NT2/D1 (cell line): Measurements from ENCODE around the gene ZFAND6.

Experiments
- DNase-seq: peaks from one replicate; pipeline ENCODE4 v3.0.0-alpha.2; 2011; ENCODE audit warnings: low read depth, low spot score
- H3K27me3 ChIP-seq: 2 replicates; pipeline ENCODE4 v1.6.0; 2011; ENCODE audit warnings: mild to moderate bottlenecking; ENCODE audit not compliant: insufficient read length, insufficient read depth
- H3K36me3 ChIP-seq: 2 replicates; pipeline ENCODE4 v1.6.1; 2011; ENCODE audit warnings: mild to moderate bottlenecking, low read length, mixed read lengths; ENCODE audit not compliant: insufficient read depth, insufficient read length
- H3K4me1 ChIP-seq: 2 replicates; pipeline ENCODE4 v1.5.1; 2011; ENCODE audit not compliant: insufficient read depth, insufficient read length
- H3K4me3 ChIP-seq: 2 replicates; pipeline ENCODE4 v1.5.1; 2011; ENCODE audit warnings: low read depth; ENCODE audit not compliant: insufficient read length
- H3K9ac ChIP-seq: 2 replicates; pipeline ENCODE4 v1.6.0; 2011; ENCODE audit warnings: low read depth; ENCODE audit not compliant: insufficient read length
- H3K9me3 ChIP-seq: 2 replicates; pipeline ENCODE4 v1.5.1; 2011; ENCODE audit warnings: mild to moderate bottlenecking, low read length; ENCODE audit not compliant: insufficient read depth
- SUZ12 ChIP-seq: IDR thresholded peaks from 2 replicates; pipeline ENCODE4 v1.6.1; 2011; ENCODE audit not compliant: insufficient read length, insufficient read depth; ENCODE audit errors: extremely low read depth
- YY1 ChIP-seq: IDR thresholded peaks from 2 replicates; pipeline ENCODE4 v1.6.1; 2011; ENCODE audit not compliant: insufficient read length, insufficient read depth
- ZNF274 ChIP-seq: IDR thresholded peaks from 2 replicates; pipeline ENCODE4 v1.6.1; 2011; ENCODE audit warnings: mild to moderate bottlenecking, low read depth, low read length

The ZFAND6 gene

GRCh38 chr15:80185152-80185551 is 125.7 kb downstream of the ZFAND6 start:
- H3K4me3 ChIP-seq = no peak overlapping the region
- TF ChIP-seq YY1 (no peak), SUZ12 (no peak)
- H3K4me1 ChIP-seq = no peaks in the 10 kb centered on the region
- no peaks in the 10 kb centered on the region for H3K9me3 ChIP-seq
- H3K9ac ChIP-seq = no peak overlapping the region
- no peaks in the 10 kb centered on the region for H3K27me3 ChIP-seq
- DNase-seq = no peak
- H3K36me3 ChIP-seq = peaks cover 42% of the 10 kb centered on the region

- H3K9me3 ChIP-seq = no peaks in the 10 kb centered on the region
- no peak for TF ChIP-seq ZNF274
- no peak for TF ChIP-seq YY1
- TF ChIP-seq SUZ12 = no peak
- no peak for DNase-seq
- H3K4me3 ChIP-seq = no peak overlapping the region
- no peak overlapping the region for H3K9ac ChIP-seq
- H3K27me3 ChIP-seq = no peaks in the 10 kb centered on the region
- H3K36me3 ChIP-seq = peaks cover 33% of the 10 kb centered on the region
- no peaks in the 10 kb centered on the region for H3K4me1 ChIP-seq
These were observed 126.6 kb downstream of the ZFAND6 start for GRCh38 chr15:80186066-80186465.

- DNase-seq = no peak
- H3K9ac ChIP-seq = no peak overlapping the region
- no peaks in the 10 kb centered on the region for H3K9me3 ChIP-seq
- H3K4me1 ChIP-seq = no peaks in the 10 kb centered on the region
- H3K27me3 ChIP-seq = no peaks in the 10 kb centered on the region
- no peak for TF ChIP-seq ZNF274
- TF ChIP-seq SUZ12 = no peak
- TF ChIP-seq YY1 = no peak
- H3K36me3 ChIP-seq = peaks cover 31% of the 10 kb centered on the region
- H3K4me3 ChIP-seq = no peak overlapping the region
These were observed 127.1 kb downstream of the ZFAND6 start for GRCh38 chr15:80186597-80186996.
